ENCODE measurements around the gene ZBTB44. TPM values are rescaled to one million over a fixed set of nuclear protein-coding genes. Genes with fewer than 3 reads are reported as not detected.
"Not testable (repeated sequence)": the region's sequence is repeated elsewhere in the genome, so short reads cannot be mapped to it uniquely, and the experiment has no call there.

ZBTB44 gene, protein sequence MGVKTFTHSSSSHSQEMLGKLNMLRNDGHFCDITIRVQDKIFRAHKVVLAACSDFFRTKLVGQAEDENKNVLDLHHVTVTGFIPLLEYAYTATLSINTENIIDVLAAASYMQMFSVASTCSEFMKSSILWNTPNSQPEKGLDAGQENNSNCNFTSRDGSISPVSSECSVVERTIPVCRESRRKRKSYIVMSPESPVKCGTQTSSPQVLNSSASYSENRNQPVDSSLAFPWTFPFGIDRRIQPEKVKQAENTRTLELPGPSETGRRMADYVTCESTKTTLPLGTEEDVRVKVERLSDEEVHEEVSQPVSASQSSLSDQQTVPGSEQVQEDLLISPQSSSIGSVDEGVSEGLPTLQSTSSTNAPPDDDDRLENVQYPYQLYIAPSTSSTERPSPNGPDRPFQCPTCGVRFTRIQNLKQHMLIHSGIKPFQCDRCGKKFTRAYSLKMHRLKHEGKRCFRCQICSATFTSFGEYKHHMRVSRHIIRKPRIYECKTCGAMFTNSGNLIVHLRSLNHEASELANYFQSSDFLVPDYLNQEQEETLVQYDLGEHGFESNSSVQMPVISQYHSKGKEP
- 10 to 100 TPM; 45.0 to 65.1 (median 57.8) TPM for polyA plus RNA-seq (ENCODE audit: insufficient read length in 4 of 4)

DNA sequence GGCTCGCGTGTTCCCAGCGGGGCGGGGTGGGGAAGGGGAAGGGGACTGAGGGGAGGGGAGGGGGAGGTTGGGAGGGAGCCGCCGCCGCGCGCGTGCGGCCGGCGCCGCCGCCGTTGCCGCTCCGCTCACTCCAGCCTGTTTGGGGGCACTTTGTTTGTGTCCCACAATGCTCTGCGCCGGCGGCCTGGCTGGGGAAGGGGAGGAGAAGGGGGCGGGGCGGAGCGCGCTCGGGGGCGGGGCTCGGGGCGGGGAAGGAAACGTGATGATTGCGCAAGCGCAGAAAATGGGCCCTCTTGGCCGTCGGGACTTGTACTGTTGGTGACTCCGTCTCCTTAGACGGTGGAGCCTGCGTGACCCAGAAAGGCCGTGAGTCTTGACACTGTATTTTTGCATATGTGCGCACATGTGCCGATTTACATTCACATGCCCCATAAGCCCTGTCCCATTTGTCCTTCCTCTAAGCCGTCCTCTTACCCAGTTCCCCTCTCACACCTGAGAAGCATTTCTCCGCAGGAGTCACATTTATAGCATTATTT is at the start of gene ZBTB44:
TSS of gene ZBTB44 (minus strand) at position 168 of the 536 bp plus-strand sequence. CDS start 53,044 bp downstream, outside the sequence.
- peak; percentile 72 to 85 (median 75) for DNase-seq (ENCODE audit: low read depth in 4 of 4, low spot score in 2 of 4)

DNA sequence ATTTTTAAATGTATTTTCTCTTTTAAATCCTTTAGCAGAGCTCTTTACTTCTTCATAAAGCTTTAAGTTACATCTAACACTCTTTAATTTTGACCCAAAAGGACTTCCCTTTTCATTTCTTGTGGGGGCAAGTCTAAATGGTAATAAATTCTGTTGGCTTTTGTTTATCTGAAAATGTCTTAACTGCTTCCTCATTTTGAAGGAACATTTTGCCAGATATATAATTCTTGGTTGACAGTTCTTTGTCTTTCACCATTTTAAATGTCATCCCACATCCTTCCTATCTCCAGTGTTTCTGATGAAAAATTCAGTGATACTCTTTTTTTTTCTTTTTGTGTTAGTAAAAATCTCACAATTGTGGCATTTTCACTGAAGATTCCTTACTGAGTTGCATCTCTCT is 44.7 kb upstream of the ZBTB44 start:
- DNase-seq (ENCODE audit: low read depth in 4 of 4, low spot score in 2 of 4), result no peak

DNA sequence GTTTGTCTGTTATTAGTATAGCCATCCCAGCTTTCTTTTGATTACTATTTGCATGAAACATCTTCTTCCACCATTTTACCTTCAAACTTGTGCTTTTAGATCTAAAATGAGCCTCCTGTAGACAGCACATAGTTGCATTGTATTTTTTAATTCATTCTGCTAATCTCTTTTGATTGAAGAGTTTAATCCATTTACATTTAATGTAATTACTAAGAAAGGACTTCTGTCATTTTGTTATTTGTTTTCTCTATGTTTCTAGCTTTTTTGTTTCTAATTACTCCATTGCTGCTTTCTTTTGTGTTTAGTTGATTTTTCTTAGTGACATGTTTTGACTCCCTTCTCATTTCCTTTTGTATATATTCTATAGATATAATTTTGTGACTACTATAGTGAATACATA is 43.7 kb upstream of the ZBTB44 start:
- no peak for DNase-seq (ENCODE audit: low read depth in 4 of 4, low spot score in 2 of 4)

DNA sequence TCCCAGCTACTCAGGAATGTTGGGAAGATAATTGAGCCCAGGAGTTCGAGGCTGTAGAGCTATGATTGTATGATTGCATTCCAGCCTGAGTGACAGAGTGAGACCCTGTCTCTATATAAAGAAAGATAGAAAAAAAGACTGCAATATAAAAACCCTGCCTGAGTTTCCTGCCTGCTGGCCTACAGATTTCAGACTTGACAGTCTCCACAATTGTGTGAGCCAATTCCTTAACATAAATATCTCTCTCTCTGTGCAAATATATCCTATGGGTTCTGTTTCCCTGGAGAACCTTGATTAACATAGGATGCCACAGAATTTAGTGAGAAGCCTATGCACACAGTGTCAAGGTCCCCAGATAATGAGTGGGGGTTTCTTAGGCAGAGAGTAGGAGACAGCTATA is 32.5 kb upstream of the ZBTB44 start:
- no peak for DNase-seq (ENCODE audit: low read depth in 4 of 4, low spot score in 2 of 4)

DNA sequence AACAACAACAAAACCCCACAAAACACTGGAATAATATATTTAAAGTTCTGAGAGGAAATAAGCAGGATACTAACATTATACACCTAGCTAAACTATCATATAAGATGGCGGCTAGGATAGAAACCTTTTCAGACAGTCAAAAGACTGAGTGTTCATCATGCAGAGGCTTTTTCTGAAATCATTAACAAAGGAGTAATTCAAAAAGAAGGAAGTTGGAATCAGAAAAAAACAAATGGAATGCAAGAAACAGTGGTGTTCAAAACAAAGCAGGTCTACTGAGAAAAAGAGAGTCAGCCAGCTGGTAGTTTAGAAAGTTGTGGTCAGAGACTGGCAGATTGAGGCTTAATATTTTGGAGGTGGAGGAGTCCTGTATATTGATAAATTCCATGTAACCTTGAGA is 30.1 kb upstream of the ZBTB44 start:
- no peak for DNase-seq (ENCODE audit: low read depth in 4 of 4, low spot score in 2 of 4)

DNA sequence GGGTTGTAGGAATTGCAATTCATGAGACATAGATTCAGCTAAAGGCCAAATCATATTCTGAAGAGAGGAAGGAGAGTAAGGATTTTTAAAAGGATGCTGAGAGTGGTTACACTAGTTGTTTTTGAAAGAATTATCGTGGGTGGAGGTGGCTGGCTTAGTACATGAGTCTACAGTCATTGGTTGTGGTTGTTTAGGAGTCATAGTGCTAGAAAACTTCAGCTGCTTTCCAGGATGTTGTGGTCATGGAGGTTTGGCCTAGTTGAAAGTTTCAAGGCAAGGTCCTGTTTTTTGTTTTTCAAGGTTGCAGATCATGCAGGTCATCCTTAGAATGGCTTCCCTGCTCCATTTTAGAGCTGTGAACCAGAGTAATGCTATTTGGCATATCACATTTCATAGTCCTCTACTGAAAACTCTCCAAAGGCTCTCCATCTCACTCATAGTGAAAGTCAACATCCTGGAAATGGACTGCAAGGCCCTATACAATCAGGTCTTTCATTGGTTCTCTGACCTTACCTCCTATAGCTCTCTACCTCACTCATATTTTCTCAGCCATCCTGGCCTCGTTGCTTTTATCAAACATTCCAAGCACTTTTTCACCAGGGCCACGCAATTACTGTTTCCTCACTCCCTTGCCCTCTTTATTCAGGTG is 26.1 kb upstream of the ZBTB44 start:
- no peak for DNase-seq (ENCODE audit: low read depth in 4 of 4, low spot score in 2 of 4)

DNA sequence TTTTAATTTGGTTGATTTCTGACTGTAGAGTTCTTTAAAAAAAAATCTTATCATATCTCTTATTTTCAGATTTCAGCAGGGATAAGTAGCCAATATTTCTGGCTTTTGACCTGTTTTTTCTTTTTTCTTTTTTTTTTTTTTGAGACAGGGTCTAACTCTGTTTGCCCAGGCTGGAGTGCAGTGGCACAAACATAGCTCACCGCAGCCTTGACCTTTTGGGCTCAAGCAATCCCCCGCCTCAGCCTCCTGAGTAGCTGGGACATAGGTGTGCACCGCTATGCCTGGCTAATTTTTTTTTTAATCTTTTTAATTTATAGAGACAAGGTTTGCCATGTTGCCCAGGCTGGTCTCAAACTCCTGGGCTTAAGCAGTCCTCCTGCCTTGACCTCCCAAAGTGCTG is 23.9 kb upstream of the ZBTB44 start:
- DNase-seq (ENCODE audit: low read depth in 4 of 4, low spot score in 2 of 4), result no peak

DNA sequence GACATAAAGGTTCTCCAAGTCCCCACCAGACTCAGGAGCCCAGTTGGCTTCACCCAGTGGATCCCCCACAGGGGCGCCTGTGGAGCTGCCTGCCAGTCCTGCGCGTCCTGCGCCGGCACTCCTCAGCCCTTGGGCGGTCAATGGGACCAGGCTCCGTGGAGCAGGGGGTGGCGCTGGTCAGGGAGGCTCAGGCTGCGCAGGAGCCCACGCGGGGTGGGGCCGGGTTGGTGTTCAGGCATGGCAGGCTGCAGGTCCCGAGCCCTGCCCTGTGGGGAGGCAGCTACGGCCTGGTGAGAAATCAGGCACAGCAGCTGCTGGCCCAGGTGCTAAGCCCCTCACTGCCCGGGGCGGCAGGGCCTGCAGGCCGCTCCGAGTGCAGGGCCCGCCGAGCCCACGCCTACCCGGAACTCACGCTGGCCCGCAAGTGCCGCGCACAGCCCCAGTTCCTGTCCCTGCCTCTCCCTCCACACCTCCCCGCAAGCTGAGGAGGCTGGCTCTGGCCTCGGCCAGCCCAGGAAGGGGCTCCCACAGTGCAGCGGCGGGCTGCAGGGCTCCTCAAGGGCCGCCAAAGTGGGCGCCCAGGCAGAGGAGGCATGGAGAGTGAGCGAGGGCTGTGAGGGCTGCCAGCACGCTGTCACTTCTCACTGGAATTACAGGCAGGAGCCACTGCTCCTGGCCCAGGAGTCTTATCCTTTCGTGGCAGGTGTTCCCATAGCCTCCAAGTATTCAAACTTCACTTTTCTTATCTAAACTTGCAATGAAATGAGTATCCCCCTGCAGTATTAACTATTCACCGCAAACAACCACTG is 22.8 kb upstream of the ZBTB44 start:
- DNase-seq (ENCODE audit: low read depth in 4 of 4, low spot score in 2 of 4), result no peak

DNA sequence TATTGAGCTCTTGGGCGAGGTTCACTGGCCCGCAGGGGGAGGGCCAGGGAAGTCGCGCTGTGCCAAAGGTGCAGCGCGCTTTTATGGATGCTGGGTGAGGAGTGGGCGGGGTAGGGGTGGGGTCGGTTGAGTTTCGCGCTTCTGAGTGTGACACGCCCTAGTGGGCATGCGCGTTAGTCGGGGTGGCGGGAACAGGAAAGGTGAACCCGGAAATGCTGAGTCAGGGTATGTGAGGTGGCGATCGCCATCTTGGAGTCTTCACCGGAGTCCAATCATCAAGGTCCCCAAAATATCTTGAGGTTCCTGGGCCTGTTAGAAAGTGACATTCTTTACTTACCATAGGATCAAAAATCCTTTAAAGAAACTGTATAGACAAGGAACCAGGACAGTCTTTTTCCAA is 16.7 kb upstream of the ZBTB44 start:
- not testable (repeated sequence) for DNase-seq (ENCODE audit: low read depth in 4 of 4, low spot score in 2 of 4)

DNA sequence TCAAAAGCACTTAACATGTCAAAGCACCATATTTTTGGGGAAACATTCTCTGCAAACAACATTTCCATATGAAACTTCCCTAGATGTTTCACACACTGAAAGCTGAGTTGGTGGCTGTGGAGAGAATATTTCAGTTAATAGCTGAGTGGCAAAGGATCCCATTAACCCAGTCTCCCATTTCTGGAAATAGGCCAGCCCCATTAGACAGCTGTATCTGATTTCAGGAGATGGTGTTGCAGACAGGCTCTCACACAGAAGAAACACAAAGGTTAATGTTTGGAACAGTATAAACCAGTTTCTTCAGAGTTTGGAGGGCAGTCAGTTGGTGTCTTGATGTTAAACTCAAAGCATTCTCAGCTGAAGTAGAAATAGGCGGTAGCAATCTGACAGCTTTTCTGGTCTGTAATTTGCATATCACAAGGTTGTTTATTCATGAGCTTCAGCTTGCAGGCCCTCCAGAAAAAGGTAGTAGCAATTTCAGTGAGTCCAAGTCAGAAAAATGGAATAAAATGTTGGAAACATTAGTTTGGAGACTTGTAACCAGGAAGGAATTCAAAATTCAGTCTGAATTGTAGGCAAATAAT is 15.5 kb upstream of the ZBTB44 start:
- peak in 1 of 4 donors; percentile 38 for DNase-seq (ENCODE audit: low read depth in 4 of 4, low spot score in 2 of 4)

DNA sequence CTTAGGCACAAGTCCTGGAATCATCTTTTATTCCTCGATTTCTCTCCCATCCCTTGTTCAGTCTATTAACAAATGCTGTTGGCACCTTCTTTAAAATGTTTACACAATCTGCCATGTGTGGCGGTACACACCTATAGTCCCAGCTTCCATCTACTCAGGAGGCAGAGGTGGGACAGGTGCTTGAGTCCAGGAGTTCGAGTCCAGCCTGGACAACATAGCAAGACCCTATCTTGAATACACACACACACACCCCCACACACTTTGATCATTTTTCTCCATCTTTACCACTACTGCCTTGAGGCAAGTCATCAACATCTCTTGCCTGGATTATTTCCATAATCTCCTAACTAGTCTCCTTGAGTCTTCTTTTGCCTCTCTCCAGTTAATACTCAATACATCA is 13.7 kb upstream of the ZBTB44 start:
- no peak for DNase-seq (ENCODE audit: low read depth in 4 of 4, low spot score in 2 of 4)

DNA sequence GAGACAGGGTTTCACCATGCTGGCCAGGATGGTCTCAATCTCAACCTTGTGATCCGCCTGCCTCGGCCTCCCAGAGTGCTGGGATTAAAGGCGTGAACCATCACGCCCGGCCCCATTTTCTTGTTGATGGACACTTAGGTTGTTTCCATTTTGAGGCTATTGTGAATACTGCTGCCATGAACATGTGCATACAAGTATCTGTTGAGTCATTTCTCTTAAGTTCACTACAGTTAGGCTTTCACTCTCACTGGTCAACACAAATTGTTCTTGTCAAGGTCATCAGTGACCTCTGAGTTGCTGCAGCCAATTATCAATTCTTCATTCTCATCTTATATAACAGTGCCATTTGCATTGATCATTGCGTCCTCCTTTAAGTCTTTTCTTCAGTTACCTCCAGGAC is 13.0 kb upstream of the ZBTB44 start:
- DNase-seq (ENCODE audit: low read depth in 4 of 4, low spot score in 2 of 4), result no peak

DNA sequence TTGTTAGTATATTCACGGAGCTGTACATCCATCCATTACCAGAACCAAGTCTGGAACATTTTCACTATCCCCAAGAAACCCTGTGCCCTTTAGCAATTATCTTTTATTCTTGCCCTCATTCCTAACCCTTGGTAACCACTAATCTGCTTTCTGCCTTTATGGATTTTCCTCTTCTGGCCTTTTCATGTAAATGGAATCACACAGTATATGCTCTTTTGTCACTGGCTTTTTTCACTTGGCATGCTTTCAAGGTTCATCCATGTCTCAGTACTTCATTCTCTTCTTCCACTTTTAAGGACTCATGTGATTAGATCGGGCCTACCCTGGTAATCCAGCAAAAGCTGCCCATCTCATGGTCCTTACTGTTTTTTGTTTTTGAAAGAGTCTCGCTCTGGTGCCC is 11.0 kb upstream of the ZBTB44 start:
- DNase-seq (ENCODE audit: low read depth in 4 of 4, low spot score in 2 of 4), result no peak

DNA sequence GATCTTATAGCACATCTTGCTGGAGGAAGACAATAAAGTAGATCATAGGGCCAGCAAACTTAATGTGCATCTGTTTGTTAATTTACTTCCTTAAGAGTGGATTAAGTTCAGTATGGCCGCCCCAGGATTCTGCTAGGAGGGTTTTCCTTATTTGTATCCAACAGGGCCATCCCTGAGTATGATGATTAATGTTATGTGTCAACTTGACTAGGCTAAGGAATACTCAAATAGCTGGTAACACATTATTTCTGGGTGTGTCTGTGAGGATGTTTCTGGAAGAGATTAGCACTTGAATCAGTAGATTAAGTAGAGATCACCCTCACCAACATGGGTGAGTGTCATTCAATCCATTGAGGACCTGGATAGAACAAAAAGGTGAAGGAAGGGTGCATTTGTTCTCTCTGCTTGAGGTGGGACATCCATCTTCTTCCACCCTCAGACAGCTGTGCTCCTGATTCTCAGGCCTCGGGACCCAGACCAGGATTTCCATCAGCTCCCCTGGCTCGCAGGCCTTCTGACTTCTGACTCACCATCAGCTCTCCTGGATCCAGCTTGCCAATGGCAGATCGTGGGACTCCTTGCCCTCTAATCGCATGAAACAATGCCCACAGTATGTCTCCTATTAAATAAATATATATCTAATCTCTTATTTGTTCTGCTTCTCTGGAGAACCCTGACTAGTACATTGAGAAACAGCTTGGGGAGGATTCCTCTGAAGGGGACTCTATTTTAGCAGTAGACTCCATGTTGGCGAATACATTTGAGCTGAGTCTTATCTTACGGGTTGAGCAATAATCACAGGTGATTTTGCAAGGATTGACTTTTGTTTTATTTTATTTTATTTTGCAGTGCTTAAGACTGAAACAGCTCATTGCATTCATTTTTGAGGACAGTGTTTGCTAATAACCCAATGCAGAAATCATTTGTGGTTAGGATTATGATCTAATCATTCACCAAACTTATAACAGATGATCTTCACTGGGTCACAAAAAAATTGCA is 9.0 kb upstream of the ZBTB44 start:
- no peak for DNase-seq (ENCODE audit: low read depth in 4 of 4, low spot score in 2 of 4)

DNA sequence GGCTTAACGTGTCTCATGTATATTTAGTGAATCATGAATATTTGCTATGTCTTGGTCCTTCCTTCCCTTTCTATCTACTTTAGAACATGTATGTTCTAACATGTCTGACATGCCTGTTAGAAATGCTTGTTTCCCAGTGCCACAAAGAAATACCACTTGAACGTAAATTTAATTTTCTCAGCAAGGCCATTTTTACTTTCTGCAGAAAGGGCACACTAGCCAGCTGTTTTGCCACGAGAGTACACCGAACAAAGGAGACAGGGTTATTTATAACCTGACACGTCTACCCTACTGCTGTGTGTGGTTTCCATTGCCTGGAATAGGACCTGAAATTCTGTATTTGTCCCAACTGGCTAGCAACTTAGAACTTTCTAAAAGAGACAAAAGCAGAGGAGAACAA is 7.4 kb upstream of the ZBTB44 start:
- no peak for DNase-seq (ENCODE audit: low read depth in 4 of 4, low spot score in 2 of 4)

DNA sequence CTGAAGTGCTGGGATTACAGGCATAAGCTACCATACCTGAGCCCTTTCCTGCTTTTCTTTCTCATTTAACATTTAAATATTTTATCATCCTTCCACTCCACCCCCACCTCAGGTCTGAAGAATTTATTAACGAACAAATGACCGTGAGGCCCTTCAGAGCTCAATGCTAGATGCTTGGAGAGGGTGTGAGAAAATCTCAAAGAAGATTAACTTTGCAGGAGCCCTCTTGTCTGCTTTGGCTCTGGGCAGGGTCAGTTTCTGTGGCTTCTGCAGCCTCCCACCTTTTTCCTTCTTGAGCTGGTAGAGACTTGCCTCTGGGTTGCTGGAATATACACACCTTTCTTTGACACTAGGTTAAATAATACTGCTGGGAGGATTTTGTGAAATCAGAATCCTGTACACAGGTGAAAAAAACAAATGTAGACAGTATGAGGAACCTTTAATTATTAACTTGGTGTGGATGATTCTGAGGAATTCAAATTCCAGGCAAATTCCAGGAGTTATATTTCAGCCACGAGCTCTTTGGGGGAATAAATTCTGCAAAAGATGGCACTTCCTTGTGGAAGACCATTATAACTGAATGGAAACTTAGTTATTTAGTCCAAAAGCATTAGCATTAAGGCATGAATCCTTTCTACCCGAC is 3.4 kb upstream of the ZBTB44 start:
- DNase-seq (ENCODE audit: low read depth in 4 of 4, low spot score in 2 of 4), result peak in 1 of 4 donors; percentile 40

DNA sequence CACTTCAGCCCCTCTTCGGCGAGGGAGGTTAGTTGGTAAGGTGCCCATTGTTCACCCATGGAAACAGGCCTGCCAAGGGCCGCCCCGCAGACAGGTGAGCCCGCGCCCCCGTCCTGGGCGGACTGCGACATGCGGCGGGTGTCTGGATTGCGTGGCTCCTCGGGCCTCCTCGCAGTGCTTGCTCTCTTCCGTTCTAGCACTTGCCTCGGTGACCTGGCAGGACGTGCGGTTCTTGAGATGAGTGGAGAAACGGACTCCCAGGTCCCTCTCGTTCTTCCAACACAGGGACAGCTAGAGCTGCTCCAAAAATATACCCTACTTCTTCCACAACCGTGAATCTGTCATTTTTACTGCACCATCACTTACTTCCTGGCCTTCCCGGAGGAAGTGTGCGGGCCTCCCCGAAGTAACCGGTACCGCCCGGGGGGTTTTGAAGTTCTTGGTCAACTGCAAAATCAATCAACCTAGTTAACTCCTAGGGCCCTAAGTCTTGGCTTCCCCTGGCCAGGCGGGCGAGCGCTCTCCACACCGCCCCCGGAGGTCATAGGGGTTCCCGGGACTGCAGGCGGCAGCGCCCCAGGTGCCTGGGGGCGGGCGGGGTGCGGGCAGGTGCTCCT is 745 bp upstream of the ZBTB44 start:
- DNase-seq (ENCODE audit: low read depth in 4 of 4, low spot score in 2 of 4), result no peak

DNA sequence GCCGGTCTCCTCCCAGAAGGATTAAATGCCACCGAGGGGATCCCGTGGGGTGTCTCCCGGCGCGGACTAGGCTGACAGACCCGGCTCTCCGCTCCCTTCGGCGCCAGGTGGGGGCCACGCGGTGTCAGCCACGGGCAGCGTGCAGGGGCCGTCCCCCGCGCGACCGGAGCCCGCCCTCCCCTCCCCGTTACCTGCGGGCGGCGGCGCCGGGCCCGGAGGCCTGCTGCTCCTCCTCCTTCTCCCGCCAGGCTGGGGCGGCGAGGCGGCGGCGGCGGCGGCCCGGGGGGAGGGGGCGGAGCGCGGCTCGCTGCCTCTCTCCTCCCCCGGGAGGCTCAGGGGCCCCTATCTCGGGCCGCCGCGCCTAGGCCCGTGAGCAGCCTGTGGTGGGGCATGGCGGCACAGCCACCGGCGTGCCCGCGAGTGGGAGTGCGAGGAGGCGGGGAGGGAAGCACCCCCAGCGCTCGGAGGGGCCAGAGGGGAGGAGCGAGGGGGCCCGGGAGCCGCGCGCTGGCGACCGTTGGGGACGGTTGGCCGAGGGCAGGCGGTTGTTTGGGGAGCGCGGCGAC is 450 bp downstream of the ZBTB44 start:
- DNase-seq (ENCODE audit: low read depth in 4 of 4, low spot score in 2 of 4), result peak in 2 of 4 donors; percentile 15 to 48
